ENCODE results near the gene DNPH1.

The DNPH1 gene

GRCh38 chr6:43263314-43264178 is 34.3 kb upstream of the DNPH1 start:
- no peak for DNase-seq (ENCODE audit: low spot score)

GRCh38 chr6:43262780-43263313 is 33.6 kb upstream of the DNPH1 start:
- no peak for DNase-seq (ENCODE audit: low spot score)

GRCh38 chr6:43262000-43262779 is 32.9 kb upstream of the DNPH1 start:
- no peak for DNase-seq (ENCODE audit: low spot score)

- DNase-seq (ENCODE audit: low spot score): no peak
Measured at GRCh38 chr6:43261198-43261597, 31.9 kb upstream of the DNPH1 start.

- DNase-seq (ENCODE audit: low spot score): no peak
Measured at GRCh38 chr6:43260791-43261190, 31.5 kb upstream of the DNPH1 start.

- no peak for DNase-seq (ENCODE audit: low spot score)
Measured at GRCh38 chr6:43258807-43259686, 29.8 kb upstream of the DNPH1 start.

DNA sequence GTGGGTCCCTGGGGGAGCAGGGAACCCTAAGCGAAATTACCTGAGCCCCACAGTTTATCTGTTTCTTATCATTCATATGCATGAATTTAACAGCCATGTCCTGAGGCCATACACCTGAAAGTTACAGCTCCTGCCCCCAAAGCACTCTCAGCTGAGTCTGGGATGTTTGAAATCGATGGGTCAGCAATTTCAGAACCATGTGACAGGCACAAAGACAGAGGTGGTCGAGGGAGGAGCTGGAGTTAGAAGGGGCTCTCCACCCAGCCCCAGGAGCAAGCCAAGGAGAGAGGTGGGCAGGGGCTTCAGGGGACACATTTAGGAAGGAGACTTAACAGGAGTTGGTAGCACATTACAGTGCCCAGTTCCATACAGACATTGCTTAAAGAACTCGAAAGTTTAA is 28.9 kb upstream of the DNPH1 start:
- no peak for DNase-seq (ENCODE audit: low spot score)

GRCh38 chr6:43257367-43258145 is 28.3 kb upstream of the DNPH1 start:
- no peak for DNase-seq (ENCODE audit: low spot score)

GRCh38 chr6:43256670-43257366 is 27.5 kb upstream of the DNPH1 start:
- DNase-seq (ENCODE audit: low spot score): no peak

- DNase-seq (ENCODE audit: low spot score): no peak
Measured at GRCh38 chr6:43255408-43256054, 26.2 kb upstream of the DNPH1 start.

- no peak for DNase-seq (ENCODE audit: low spot score)
Measured at GRCh38 chr6:43254846-43255245, 25.6 kb upstream of the DNPH1 start.

DNA sequence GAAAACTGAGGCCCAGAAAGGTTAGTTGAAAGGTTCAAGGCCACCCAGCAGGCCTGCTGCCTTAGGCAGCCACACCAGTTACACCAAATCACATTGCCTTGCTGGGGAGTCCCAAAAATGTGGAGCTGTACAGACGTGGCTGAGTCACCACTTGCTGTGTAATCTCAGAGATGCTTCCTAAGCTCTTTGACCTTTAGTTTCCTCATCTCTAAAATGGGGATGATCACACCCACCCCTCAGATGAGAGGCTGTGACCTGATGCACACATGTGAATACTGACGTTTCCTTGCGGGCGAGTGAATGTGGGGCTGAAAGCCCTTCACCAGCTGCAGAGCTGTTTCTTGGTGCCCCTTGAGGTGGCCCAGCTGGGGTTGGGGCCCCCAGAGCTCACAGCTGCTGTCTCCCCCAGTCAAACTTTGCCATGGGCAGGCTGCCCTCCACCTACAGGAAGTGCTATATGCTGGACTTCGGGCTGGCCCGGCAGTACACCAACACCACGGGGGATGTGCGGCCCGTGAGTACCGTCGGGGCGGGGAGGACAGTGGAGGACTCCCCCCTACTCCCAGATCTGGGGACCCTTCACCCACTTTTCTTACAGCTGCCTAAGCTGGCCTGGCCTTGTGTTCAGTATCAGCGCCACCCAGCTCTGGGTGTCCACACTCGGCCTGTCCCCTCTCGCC is 25.0 kb upstream of the DNPH1 start:
- no peak for DNase-seq (ENCODE audit: low spot score)

- DNase-seq (ENCODE audit: low spot score): no peak
Measured at GRCh38 chr6:43253401-43253800, 24.1 kb upstream of the DNPH1 start.

DNA sequence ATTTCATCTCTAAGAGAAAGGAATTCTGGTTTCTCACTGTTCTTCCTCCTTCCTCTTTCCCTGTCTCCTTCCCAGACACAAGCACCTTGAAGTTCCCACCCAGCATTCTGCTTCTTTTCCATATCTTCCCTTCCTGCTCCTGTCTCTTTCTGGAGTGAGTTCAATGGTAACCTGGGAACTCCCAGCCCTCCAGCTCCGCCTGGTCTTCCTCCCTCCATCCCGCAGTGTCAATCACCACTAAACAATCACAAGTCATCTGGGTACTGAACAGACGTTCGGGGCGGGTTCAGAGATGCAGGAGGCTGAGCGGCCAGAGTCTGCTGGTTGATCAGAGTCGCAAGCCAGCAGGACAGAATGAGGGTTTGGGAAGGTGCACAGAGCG is 21.7 kb upstream of the DNPH1 start:
- DNase-seq (ENCODE audit: low spot score): no peak

GRCh38 chr6:43248791-43249190 is 19.5 kb upstream of the DNPH1 start:
- DNase-seq (ENCODE audit: low spot score): no peak

DNA sequence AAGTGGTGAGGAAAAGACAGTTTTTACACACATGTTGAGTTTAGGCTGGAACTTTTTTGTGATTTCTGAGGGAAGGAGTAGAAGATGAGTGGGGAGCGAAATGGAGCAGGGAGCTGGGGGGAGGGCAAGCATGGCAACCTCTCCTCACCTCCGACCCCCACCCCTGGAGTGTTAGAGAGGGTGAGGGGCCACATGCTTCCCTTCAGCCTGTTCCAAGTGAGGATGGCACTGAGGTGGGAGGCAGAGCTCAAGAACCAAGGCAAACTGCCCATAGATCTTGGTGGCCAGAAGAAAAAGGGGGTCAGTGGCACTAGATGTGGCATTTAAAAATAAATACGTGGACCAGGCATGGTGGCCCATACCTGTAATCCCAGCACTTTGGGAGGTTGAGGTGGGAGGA is 18.8 kb upstream of the DNPH1 start:
- no peak for DNase-seq (ENCODE audit: low spot score)

DNA sequence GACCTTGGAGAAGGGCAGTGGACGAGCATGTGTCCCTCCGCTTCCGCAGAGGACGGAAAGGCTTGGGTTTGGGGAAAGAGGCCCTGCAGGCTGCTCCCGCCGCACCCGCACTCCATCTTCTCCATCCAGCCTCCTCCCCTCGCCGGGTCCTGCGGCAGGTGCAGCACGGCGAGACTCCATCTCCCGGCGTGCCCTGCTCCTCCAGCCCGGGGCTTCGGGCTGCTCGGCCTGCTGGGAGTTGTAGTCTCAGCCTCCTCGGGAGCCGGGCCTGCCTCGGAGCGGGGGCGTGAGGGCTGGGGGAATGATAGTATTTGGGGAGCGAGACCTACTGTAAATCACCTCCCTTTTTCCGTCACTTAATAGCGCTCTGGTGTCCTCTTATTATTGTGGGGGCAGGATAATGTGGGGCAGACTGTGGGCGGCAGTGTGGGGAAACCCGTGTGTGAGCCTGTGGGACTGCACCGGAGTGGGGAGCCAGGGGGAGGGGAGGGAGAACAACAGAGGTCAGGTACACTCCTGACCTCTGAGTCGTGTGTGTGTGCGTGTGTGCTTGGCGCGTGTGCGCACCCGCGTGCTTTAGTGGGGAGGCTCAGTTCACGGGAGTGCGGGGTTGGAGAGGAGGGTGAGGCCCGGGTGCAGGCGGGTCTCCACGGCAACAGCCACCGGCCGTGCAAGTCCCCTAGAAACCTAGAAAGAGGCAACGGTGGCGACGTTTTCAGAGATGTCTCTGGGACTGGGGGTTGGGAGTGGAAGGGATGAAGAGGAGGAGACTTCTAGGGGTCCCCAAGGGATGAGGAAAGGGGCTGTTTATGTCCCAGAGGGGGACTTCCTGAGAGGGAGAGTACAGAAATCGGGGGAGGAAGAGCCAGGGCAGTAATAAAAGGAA is 18.1 kb upstream of the DNPH1 start:
- DNase-seq (ENCODE audit: low spot score): peak; percentile 82

- DNase-seq (ENCODE audit: low spot score): no peak
Measured at GRCh38 chr6:43246301-43247113, 17.2 kb upstream of the DNPH1 start.
